Adrenal gland (tissue), 5 donors: ENCODE measurements around the gene ALAS2.

Source experiments
- POLR2A ChIP-seq, 2 donors: fragments of 450-650 bp; IDR thresholded peaks; one replicate each; pipeline ENCODE4 v1.6.1; 2017; ENCODE audit warnings: antibody characterized with exemption in 2 of 2, mild to moderate bottlenecking in 2 of 2, moderate library complexity in 1 of 2
- TF ChIP-seq, protein P1 (sequence below), 6 experiments: fragments of 450-650 bp in 4 of 6; fragments of 200-600 bp in 2 of 6; sonication (generic) in 1 of 6; IDR thresholded peaks; 1 replicate in 5 of 6; 2 replicates in 1 of 6; pipeline versions ENCODE4 v1.5.1 to v1.8.0; 2016 to 2021; ENCODE audit warnings: antibody characterized with exemption in 6 of 6, mild to moderate bottlenecking in 2 of 6, moderate library complexity in 1 of 6
- donor health status: DM: no; HTN: no; CAD: no.

DNA sequence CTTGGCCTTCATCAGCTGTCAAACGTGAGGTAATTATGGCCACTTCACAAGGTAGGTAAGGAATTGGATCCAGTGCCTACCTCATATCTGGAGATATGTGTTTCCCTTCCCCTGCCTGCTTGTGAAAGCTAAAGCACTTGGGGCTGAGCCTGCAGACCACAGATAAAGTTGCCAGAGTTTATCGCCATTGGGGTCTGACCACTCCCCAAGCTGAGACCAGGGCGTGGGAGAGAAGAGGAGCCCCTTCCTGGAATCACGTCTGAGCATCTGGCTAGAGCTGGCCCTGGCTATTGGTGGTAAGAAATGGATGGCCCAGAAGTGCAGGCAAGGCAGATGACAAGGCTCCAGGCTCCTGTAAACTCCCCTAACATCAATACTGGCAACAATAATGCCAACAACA, 2.7 kb downstream of the ALAS2 start:
- TF ChIP-seq, protein P1, sequence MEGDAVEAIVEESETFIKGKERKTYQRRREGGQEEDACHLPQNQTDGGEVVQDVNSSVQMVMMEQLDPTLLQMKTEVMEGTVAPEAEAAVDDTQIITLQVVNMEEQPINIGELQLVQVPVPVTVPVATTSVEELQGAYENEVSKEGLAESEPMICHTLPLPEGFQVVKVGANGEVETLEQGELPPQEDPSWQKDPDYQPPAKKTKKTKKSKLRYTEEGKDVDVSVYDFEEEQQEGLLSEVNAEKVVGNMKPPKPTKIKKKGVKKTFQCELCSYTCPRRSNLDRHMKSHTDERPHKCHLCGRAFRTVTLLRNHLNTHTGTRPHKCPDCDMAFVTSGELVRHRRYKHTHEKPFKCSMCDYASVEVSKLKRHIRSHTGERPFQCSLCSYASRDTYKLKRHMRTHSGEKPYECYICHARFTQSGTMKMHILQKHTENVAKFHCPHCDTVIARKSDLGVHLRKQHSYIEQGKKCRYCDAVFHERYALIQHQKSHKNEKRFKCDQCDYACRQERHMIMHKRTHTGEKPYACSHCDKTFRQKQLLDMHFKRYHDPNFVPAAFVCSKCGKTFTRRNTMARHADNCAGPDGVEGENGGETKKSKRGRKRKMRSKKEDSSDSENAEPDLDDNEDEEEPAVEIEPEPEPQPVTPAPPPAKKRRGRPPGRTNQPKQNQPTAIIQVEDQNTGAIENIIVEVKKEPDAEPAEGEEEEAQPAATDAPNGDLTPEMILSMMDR (IDR thresholded peaks at IDR 0.05): no peak
- TF ChIP-seq POLR2A (IDR thresholded peaks at IDR 0.05): no peak
